GM10248 (cell line): ENCODE results near the gene LRRK2.

Experiments
- CTCF ChIA-PET: fragments of 300-600 bp; sonication (Branson Sonifier 250); formaldehyde crosslinking; extraction: SDS; loops from one replicate; lab custom pipeline; 2021; ENCODE audit warnings: antibody characterized with exemption; lab: Yijun Ruan, JAX
- POLR2A ChIA-PET: fragments of 350-650 bp; sonication (Branson Sonifier 250); formaldehyde crosslinking; extraction: SDS; loops from one replicate; lab custom pipeline; 2020; ENCODE audit warnings: antibody characterized with exemption; lab: Yijun Ruan, JAX
- DNase-seq: peaks from one replicate; pipeline ENCODE4 v3.0.0; 2012; ENCODE audit errors: extremely low spot score
- CTCF ChIP-seq: IDR thresholded peaks from 2 replicates; pipeline ENCODE4 v1.5.1; 2012; ENCODE audit warnings: mild to moderate bottlenecking, low read depth; ENCODE audit errors: extremely low read depth, missing control alignments, control extremely low read depth

The LRRK2 gene

GRCh38 chr12:40254455-40255085 is 29.8 kb downstream of the LRRK2 start:
- no peak for TF ChIP-seq CTCF
- ChIA-PET CTCF (interaction anchor here (1.4 kb wide), 1 partner anchor 324 kb away, joined by 3 read pairs; no protein-coding TSS in a partner anchor), POLR2A (no interaction called here)
- DNase-seq: no peak

DNA sequence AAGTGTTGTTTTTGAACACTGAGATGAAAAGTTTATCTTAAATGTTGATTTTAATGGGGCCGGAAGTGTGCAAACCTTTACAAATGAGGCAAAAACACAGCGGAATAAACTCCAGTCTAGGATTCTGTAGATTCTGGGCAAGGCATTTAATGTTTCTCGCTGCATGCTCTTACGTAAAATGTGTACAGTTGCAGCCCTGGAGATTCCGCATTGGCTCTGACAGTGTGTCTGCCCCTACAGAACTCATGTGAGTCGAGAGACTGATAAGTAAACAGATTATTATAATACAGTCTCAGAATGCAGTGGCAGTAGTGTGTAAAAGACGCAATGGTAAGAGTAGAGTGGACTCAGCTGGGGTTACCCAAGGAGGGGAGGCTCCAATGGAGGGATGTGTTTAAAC is 33.6 kb downstream of the LRRK2 start:
- TF ChIP-seq CTCF: no peak
- POLR2A ChIA-PET: no interaction called here
- CTCF ChIA-PET: interaction anchor here (1.0 kb wide), 1 partner anchor 9 kb away, joined by 4 read pairs; no protein-coding TSS in a partner anchor
- DNase-seq: no peak

DNA sequence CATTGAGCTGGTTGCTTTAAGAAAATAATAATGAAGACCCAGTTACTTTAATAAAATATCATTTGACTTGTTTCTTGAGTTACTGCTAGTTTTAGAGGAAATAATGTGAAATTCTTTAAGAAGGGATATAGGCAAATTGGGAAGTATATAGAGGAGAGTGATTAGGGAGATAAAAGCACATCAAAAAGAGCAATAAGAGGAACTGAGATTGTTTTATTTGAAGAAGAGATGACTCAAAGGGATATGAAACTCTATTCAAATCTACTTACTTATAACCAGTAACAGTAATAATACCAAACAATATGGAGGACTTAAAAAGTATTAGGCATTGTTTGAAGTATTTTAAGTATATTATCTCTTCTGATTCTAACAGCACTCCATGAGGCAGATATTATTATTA is 37.1 kb downstream of the LRRK2 start:
- TF ChIP-seq CTCF: no peak
- ChIA-PET POLR2A (no interaction called here), CTCF (no interaction called here)
- peak; percentile 16 for DNase-seq

GRCh38 chr12:40262657-40263056 is 37.9 kb downstream of the LRRK2 start:
- ChIA-PET CTCF (interaction anchor here (1.0 kb wide), 1 partner anchor 11 kb away, joined by 3 read pairs; no protein-coding TSS in a partner anchor), POLR2A (no interaction called here)
- TF ChIP-seq CTCF: no peak
- DNase-seq: peak; percentile 28

DNA sequence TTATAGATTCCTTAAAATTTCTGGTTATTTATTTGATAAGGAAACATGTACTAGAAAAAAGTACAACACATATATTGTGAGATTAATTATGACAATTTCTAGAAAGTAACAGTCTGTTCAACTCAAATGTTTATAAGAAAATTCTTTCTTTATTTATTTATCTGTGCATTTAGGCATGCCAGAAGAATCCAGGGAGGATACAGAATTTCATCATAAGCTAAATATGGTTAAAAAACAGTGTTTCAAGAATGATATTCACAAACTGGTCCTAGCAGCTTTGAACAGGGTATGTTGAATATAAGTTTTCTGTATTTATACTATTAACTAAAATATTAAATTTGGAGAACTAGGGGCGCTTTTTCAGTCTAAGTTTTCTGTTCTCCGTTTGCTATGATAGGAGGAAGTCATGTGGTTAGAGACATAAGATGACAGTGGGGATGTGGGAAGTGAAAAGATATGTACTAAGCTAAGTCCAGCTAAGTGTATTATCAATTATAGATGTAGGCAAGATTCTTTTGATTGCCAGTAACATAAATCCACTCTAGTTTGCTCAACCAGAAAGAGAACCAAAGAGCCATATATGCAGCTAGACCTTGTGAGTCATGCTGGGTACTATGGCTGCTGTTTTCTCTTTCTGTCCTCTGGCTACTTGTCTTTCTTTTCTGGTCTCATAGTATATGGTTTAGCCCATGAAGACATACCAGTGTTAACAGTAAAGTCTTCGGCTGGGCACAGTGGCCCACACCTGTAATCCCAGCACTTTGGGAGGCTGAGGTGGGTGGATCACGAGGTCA is 39.0 kb downstream of the LRRK2 start:
- ChIA-PET CTCF (interaction anchor here (1.0 to 1.6 kb wide), 2 partner anchors 9 to 15 kb away, joined by 3 read pairs; no protein-coding TSS in a partner anchor), POLR2A (no interaction called here)
- no peak for TF ChIP-seq CTCF
- DNase-seq: no peak

DNA sequence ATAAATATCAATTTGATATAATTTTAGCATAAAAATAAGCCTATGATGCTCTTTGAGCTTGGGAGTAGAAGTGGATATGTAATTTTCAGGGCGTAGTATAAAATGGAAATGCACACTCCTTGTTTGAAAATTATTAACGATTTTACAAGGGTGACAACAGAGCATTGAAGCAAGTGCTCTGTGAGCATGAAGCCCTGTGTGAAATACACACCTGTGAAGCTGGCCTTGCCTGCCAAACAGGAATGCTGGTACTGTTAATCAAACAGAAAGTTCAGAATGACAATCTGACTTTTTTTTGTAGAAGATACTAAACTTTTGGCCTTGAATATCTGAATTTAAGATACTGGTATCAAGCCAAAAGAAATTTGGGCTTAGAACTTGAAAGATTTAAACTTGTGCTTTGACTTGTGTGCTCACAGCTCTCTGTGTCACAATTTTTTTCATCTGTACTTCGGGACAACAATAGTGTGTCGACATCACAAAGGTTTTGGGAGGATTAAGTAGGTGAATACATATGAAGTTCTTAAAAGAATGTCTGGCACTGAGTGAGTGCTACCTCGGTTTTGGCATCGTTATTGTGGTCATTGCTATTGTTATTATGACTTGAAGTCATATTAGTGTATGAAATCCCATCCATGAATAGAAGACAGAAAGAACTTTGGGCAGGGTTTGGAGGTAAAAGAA is 47.3 kb downstream of the LRRK2 start:
- CTCF ChIA-PET: no interaction called here
- DNase-seq: no peak
- POLR2A ChIA-PET: no interaction called here
- no peak for TF ChIP-seq CTCF
